Measurements from ENCODE around the gene ARMC5.

- TF ChIP-seq CTCF (IDR thresholded peaks at IDR 0.05; ENCODE audit: low read length) (no peak), EZH2 (optimal IDR thresholded peaks at IDR 0.05; ENCODE audit: low read depth, low read length) (no peak), EZH2phosphoT487 (IDR thresholded peaks at IDR 0.05; ENCODE audit: low read length) (no peak)
Measured at GRCh38 chr16:31484491-31485171, 25.3 kb downstream of the ARMC5 start.
